Epithelial cell of proximal tubule (primary cell): ENCODE data around the gene KIF12. TPM values are rescaled to one million over a fixed set of nuclear protein-coding genes. Genes with fewer than 3 reads are reported as not detected.
A peak's percentile ranks its signal among the peaks of the same experiment; 100 is the strongest.

Experiments used
- DNase-seq: peaks from one replicate; pipeline ENCODE4 v3.0.0-alpha.2; 2011; ENCODE audit warnings: low read depth
- H3K4me3 ChIP-seq: 2 replicates; pipeline ENCODE4 v1.5.1; 2011; ENCODE audit warnings: low read depth, mild to moderate bottlenecking, low read length
- total RNA-seq: library from RNA; depleted of rRNA; stranded (reverse); fragments of >200 nt; gene quantifications from 2 replicates; pipeline ENCODE4 v1.2.3, GENCODE V29; 2015
- TF ChIP-seq, protein P1 (sequence below): conservative IDR thresholded peaks from 2 replicates; pipeline ENCODE4 v1.5.1; 2012; ENCODE audit warnings: low read depth, mild to moderate bottlenecking, low read length

The KIF12 gene
- total RNA-seq, 1 donor from 2014 or later: 39.3 TPM

DNA sequence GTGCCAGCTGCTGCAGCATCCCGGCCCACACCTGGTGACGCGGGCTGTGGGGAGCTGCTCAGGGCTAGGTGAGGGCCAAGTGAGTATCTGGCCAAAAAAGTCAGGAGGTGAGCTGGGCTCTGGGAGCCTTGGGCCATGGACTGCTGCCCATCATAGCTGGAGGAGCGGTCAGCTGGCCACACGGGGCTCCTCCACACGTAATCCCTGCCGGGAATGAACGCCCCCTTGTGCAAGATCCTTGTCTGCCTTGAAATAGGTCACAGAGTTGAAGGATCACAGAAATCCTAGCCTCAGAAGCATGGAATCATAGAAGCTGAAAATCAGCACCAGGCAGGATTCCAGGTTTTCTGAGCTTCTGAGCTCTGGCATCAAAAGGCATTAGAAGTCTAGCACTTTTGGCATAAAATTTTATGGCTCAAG is 39.5 kb upstream of the KIF12 start:
- no peak overlapping the region for H3K4me3 ChIP-seq
- no peak for DNase-seq
- TF ChIP-seq, protein P1, sequence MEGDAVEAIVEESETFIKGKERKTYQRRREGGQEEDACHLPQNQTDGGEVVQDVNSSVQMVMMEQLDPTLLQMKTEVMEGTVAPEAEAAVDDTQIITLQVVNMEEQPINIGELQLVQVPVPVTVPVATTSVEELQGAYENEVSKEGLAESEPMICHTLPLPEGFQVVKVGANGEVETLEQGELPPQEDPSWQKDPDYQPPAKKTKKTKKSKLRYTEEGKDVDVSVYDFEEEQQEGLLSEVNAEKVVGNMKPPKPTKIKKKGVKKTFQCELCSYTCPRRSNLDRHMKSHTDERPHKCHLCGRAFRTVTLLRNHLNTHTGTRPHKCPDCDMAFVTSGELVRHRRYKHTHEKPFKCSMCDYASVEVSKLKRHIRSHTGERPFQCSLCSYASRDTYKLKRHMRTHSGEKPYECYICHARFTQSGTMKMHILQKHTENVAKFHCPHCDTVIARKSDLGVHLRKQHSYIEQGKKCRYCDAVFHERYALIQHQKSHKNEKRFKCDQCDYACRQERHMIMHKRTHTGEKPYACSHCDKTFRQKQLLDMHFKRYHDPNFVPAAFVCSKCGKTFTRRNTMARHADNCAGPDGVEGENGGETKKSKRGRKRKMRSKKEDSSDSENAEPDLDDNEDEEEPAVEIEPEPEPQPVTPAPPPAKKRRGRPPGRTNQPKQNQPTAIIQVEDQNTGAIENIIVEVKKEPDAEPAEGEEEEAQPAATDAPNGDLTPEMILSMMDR: peak; percentile 4

DNA sequence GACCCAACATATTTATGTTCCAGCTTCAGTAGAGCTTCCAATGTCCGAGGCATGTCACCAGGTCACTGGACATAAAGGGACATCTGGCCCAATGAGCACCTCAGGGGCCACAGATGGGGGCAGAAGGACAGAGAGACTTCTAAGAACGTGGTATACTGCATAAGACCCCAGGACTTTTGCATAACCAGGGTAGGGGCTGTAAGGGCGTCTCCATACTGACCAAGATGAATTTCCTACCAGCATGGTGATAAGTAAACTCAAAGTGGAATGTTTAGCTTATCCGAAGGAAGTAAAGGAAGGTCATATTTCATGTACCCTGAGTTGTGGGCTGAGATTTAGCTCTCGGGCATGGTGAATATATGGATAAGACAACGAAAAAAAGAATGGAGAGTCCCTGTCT is 38.7 kb upstream of the KIF12 start:
- no peak for DNase-seq
- TF ChIP-seq, protein P1: no peak
- H3K4me3 ChIP-seq: no peak overlapping the region

DNA sequence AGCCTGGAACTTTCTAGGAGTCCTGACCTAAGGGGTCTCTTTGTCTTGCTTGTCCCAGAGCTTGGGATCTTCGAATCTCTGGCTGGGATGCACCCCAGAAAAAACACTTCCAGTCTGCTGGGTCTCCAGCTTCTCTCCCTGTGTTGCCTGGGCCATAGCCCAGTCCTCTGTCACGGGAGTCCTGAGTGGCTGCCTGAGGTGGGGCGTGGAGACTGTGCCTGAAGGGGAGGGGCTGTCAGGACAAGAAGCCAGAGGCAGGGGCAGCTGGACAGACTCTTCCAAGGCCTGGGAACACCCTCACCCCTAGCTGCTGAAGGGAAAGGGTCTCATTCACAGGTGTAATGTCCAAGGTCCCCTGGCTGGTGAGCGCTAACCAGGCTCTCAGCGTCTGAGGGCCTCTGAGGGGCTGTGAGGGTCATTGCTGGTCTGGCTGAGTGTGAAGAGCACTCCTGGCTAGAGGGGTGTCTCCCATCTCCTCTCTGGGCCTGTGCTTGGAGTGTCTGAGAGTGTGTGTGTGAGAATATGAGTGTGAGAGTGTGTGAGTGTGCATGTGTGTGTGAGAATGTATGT is 35.8 kb upstream of the KIF12 start:
- no peak overlapping the region for H3K4me3 ChIP-seq
- TF ChIP-seq, protein P1: no peak
- no peak for DNase-seq

- no peak for DNase-seq
- TF ChIP-seq, protein P1: no peak
Measured at GRCh38 chr9:114132550-114132918, 33.4 kb upstream of the KIF12 start.

GRCh38 chr9:114131808-114132549 is 32.9 kb upstream of the KIF12 start:
- no peak overlapping the region for H3K4me3 ChIP-seq
- no peak for DNase-seq

More at GRCh38 chr9:114132550-114132918, 33.4 kb upstream of the KIF12 start:
- no peak overlapping the region for H3K4me3 ChIP-seq

DNA sequence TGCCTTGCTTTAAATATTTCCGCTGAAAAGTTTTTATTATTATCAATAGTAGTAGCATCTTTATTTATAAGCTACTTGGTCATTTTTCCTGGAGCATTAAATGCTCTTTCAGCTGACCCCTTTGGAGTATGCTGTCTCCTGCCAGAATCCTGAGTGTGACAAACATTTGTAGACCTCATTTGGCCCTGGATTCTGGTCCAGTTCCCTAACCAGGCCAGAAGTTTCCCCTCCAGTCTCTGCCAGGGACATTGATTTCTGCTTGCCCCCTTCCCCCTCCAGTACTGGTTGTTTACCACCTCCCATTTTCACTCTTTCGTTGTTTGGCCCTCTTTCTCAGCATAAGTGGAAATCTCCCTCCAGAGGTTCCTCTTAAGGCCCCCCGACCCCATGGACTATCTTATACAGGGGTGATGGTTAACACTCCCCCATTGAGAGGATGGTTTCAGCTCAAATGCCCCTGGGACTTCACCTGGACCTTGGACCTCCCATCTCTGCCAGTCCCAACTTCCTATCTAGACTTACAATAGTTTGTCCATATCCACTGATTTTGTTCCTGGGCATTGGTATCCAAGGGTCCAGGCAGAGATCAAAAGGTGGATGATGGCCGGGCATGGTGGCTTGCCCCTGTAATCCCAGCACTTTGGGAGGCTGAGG is 31.7 kb upstream of the KIF12 start:
- TF ChIP-seq, protein P1: no peak
- no peak for DNase-seq
- no peak overlapping the region for H3K4me3 ChIP-seq

More at GRCh38 chr9:114131808-114132549, 32.9 kb upstream of the KIF12 start:
- TF ChIP-seq, protein P1: no peak
